M059J (cell line): ENCODE measurements around the gene IQSEC1. TPM values are rescaled to one million over a fixed set of nuclear protein-coding genes. Genes with fewer than 3 reads are reported as not detected.
A peak's percentile ranks its signal among the peaks of the same experiment; 100 is the strongest.

Source experiments
- DNase-seq: peaks from one replicate; pipeline ENCODE4 v3.0.0-alpha.2; 2012; ENCODE audit warnings: low read depth
- total RNA-seq: library from RNA; depleted of rRNA; stranded (reverse); fragments of >200 nt; shearing (Covaris generic); gene quantifications from 2 replicates; pipeline ENCODE4 v1.2.3, GENCODE V29; 2014

IQSEC1 gene
- total RNA-seq, 1 experiment from 2014 or later = 7.4 TPM

GRCh38 chr3:13068269-13069010, 4.8 kb downstream of the IQSEC1 start:
- no peak for DNase-seq

GRCh38 chr3:13067778-13068177, 5.5 kb downstream of the IQSEC1 start:
- DNase-seq = no peak

DNA sequence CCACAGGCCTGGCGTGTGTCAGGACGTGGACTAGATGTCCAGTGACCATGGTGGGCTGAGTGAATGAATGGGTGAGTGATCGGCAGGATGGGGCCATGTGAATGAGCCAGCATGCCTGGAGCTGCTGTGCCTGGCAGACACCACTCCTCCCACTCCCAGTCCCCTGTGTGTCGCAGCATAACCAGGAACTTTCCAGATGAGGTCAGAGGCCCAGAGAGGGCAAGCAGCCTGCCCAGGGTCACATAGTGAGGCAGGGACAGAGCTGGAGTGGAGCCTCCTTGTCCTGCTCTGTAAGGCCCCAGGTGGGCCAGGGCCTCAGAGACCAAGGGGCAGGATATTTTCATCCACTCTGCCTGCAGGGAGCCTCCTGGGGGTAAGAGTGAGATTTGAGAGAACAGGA, 6.4 kb downstream of the IQSEC1 start:
- no peak for DNase-seq

DNA sequence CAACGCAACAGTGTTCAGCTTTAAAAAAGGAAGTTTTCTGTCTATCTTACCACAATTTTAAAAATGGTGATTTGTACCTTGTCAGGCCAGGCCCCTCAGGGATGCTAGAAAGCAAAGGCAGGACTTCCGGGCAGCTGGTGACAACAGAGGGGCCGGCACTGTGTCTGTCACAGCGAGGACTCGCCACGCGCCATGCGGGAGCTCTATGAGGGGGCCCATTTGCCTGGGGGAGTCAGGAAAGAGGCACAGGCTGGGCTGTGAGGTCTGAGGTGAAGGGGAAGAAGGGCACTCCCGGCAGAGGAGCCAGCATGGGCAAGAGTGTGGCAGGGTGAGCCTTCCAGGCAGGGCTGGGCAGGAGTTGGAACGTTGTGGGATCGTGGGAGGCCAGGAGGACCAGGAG, 7.0 kb downstream of the IQSEC1 start:
- DNase-seq = no peak

GRCh38 chr3:13065727-13066126, 7.5 kb downstream of the IQSEC1 start:
- DNase-seq = no peak

DNA sequence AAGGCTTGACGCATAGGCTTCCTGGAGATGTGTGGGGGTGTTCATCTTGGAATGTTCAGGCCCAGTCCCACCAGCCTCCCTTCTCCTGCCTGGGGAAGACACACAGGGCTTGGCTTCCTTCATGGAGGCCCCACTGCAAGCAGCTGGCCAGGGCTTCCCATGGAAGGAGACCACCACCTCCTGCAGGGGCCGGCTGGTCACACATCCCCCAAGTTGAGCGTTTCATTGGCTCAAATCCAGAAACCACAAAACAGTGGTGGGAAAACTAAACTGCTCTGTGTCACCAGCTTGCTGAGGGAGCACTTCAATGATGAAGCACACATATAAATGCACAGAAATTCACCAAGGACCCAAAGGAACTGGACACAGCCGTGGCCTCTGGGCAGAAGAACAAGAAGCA, 8.3 kb downstream of the IQSEC1 start:
- DNase-seq = no peak

GRCh38 chr3:13064159-13064868, 8.9 kb downstream of the IQSEC1 start:
- DNase-seq = peak; percentile 24

DNA sequence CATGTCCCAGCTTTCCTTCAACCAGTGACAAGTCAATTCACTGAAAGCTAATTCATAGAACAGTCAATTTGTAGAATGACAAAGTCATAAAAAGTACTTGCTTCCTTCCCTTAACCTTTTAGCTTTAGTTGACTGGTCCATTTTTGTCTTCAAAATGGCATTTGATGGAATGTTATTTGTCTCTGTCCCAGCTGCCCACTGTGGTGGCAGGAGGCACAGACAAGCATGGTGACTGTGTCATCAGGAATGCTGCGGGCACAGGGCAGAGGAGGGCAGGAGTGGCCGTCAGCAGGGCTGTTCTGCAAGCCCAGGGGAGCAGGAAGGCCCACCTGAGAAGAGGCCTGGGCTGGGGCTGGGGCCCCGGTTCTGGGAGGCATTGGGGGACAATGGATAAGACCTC, 10.0 kb downstream of the IQSEC1 start:
- peak; percentile 66 for DNase-seq

DNA sequence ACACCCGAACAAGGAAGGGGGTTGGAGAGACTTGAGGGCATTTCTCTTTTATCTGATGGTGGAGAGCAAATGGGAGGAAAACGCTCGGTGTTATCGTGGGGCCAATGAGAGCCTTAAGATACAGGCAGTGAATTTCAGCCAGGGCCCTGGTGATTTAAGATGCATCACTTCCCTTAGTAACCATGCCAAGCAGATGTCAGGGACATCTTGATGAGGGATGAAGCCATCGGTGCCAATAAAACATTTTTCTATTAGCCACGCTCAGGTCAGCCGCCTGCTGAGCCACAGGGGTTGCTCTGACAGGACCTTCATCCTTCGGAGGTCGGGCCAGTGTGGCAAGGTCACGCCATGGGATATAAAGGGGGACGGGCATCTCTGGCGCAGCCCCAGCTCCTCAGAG, 10.6 kb downstream of the IQSEC1 start:
- DNase-seq = peak; percentile 30

GRCh38 chr3:13060341-13060910, 12.8 kb downstream of the IQSEC1 start:
- no peak for DNase-seq

DNA sequence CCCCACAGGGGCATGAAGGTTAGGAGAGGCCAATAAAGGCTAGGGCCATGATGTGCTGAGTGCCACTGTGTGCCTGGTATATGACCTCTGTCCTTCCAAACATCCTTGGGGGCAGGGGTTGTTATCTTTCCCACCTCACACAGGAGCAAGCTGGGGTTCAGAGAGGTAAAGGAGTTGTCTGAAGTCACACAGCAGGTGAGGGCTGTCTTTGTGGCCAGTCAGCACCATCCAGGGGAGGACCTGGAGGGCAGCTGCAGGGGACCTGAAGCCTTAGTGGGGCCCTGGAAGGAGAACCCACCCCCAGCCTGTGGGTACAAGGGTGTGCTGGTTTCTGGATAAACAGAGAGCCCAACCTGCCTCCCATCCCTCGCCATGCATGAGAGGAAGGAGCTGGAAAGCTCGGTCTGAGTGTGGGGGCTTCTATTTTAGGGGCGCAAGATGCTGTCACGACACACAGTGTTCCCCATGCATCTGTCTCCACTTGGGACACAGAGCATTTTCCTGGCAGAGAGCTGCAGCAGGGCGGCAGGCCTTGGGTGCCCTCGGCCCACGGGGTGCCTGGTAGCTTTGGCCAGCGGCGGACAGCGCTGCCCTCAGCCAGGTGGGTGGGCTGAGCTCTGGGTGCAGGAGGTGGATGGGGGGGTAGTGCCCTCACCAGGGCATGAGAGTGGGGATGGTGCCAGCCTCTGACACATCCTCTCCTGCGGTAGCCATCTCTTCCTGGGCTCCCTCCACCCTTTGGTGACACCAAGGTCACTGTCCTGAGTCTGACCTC, 14.7 kb downstream of the IQSEC1 start:
- DNase-seq = no peak

DNA sequence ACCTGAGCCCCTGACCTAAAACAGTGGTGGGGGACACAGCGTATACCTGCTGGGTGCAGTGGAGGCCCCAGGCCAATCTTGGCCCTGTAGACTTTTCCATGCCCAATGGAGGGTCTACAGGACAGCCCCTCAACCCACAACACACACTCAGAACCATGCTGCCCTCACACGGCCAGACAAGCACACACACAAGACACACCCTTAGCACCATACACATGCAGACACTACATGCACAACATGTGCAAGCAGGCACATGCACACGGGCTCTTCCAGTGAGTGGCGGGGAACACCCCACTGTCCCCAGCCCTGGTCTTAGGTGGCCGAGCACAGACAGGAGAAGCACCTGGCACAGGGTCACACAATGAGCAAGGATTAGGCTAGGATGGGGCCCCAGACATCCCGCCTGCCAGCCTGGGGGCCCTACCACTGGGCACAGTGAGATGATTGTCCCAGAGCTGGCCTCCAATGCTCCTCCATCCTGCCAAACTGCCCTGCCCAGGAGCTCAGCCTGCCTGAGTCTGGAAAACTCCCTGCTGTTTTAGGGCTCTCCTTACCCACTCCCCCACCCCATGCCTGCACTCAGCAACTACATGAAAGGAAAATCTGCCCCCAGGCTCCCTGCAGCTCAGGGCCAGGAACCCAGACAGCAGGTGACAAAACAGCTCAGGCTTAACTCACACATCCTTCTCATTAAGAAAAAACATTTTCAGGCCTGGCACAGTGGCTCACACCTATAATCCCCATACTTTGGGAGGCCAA, 15.8 kb downstream of the IQSEC1 start:
- no peak for DNase-seq

DNA sequence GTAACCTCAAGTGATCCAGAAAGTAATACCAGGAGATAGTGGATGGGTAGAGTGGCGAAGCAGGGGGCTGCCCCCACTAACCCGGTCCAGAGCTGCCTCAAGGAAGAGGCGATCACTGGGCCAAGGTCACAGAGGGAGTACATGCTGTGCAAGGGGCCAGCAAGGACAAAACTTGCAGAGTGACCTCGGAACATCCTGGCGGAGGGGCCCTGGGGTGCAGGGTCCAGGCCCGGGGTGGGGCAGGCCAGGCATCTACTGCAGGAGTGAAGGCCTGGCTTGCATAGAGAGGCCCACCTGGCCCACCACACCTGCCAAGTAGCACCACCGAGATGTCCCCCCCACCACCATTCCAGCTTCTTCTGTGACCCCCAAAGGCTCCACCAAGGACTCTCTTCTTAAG, 17.6 kb downstream of the IQSEC1 start:
- no peak for DNase-seq

DNA sequence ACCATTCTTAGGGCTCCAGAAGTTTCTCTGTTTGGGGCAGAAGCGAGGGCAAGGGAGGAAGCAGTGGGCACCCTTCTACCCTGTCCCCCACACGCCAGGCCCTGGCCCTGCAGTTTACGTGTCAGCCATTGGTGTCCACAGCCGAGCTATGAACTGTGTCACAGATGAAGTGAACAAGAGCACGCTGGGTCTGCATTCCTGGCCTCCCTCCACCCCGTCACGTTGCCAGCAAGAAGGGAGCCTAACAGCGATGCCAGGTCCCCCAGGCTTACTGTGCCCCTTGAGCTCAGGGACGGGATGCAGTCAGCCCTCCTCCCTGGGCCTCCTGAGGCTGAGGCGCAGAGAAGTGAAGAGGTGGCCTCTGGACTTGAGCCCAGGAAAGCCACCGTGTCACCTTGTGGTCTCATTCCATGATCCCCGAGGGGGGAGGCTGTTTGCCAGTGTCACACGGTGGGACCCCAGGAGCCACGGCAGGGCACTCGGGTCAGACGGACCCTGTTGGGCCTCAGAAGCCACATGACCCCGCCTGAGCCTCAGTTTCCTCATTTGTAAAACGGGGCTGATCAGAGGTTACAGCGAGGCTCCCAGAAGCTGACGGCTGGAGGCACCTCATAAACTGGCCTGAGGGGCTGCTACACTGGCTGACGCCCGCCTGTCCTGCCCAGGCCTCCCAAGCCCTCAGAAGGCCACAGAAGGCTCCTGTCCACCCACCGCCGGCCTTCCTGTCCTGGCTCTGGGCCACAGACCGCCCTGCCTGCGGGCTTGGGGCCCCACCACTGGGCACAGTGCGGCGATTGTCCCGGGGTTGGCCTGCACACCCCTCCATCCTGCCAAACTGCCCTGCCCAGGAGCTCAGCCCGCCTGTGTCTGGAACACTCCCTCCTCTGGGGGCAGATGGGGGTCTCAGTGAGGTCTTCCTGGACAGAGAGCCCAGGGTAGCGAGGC, 18.6 kb downstream of the IQSEC1 start:
- DNase-seq = no peak

DNA sequence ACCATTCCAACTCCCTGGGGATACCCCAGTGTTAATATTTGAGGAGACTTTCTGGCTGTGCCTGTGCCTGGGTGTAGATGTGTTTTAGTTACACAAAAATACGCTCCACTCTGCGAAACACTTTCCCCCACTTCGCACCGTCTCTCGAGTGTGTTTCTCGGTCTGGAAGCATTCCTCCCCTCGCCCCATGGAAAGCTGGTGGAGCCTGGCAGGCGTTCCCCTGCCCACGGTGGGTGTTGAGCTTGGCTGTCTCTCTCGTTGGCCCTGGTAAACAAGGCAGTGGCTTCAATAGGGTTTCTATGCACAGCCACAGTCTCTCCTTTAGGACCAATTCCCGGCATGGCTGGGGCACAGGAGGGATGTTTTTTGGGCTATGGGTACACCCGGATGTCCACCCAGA, 19.3 kb downstream of the IQSEC1 start:
- no peak for DNase-seq

DNA sequence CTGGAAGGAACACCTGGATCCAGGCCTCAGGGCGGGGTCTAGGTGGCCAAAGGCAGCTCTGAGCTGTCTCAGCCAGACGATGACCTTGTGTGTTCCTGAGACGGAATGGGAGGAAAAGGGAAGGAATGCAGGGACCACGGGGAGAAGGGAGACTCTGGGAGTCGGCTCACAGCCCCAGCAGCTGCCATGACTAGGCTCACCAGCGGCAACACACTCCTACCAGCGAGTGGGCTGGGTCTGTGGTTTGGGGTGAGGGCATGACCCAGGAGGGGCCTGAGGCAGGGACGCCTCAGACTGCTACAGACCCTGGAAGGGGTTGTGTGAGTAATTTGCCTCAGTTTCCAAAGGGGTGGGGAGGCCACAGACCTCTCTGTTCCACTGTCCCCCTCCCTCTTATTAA, 19.8 kb downstream of the IQSEC1 start:
- DNase-seq = no peak

GRCh38 chr3:13052191-13052820, 20.9 kb downstream of the IQSEC1 start:
- DNase-seq = no peak

DNA sequence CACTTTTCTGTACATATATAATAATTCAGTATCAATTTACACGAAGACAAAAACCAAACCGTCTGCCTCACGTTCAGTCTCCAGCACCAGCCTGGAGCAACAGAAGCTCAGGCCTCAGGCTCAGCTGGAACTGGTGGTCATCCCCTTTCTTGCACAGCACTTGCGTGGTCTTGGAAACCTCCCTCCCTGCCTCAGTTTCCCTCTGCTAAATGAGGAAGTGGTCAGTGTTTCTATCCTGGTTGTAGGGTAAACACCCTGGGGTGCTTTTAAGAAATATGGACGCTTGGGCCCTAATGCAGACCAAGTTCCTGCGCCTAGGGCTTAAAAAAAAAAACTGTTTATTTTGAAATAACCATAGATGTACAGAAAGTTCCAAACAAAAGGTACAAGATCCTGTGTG, 21.6 kb downstream of the IQSEC1 start:
- no peak for DNase-seq

DNA sequence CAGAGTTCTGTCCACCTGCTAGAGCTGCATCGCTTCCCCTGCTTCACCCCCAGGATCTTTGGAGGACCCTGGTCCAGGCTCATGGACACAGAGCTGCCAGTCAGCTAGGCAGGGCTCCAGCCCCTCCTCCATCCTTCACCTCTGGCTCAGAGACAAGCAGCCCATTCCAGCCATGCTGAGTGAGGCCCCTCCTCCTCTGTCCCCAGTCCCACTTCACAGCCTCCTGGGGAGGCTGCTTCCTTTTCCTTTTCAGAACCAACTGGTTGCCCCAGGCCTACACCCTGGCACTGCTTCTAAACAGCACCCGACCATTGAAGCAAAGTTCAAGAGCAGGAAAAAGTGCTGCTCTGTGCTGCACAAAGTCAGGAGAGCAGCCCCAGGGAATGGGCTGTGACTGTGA, 22.2 kb downstream of the IQSEC1 start:
- DNase-seq = no peak

GRCh38 chr3:13050446-13050845, 22.8 kb downstream of the IQSEC1 start:
- no peak for DNase-seq
